GM12878 (cell line): ENCODE results near the gene HLA-B.

ENCODE experiments used
- FOXK2 ChIP-seq: fragments of 450-650 bp; IDR thresholded peaks from 2 replicates; pipeline ENCODE4 v1.6.1; 2017; ENCODE audit warnings: mild to moderate bottlenecking, moderate library complexity
- JUND ChIP-seq: IDR thresholded peaks from 2 replicates; pipeline ENCODE4 v1.6.1; 2012; ENCODE audit warnings: low read depth, mild to moderate bottlenecking, low read length, improper control_type of control experiment, moderate library complexity
- MYC ChIP-seq: IDR thresholded peaks from 2 replicates; pipeline ENCODE4 v1.6.1; 2011; ENCODE audit warnings: mild to moderate bottlenecking, low read length, moderate library complexity, inconsistent platforms; ENCODE audit not compliant: insufficient read depth, insufficient replicate concordance, insufficient read length, severe bottlenecking
- ZZZ3 ChIP-seq: IDR thresholded peaks from 2 replicates; pipeline ENCODE4 v1.6.1; 2011; ENCODE audit warnings: low read depth; ENCODE audit not compliant: control insufficient read depth, insufficient read length
- TF ChIP-seq, protein P1 (sequence below), 3 experiments: IDR thresholded peaks in 2 of 3; conservative IDR thresholded peaks in 1 of 3; 2 replicates each; pipeline ENCODE4 v1.5.1; 2011; ENCODE audit warnings: low read depth in 3 of 3, low read length in 3 of 3, mild to moderate bottlenecking in 3 of 3, control low read depth in 2 of 3, moderate library complexity in 2 of 3, inconsistent platforms in 1 of 3, mixed read lengths in 1 of 3; ENCODE audit not compliant: control insufficient read depth in 2 of 3, insufficient read depth in 1 of 3; ENCODE audit errors: extremely low read depth in 1 of 3

DNA sequence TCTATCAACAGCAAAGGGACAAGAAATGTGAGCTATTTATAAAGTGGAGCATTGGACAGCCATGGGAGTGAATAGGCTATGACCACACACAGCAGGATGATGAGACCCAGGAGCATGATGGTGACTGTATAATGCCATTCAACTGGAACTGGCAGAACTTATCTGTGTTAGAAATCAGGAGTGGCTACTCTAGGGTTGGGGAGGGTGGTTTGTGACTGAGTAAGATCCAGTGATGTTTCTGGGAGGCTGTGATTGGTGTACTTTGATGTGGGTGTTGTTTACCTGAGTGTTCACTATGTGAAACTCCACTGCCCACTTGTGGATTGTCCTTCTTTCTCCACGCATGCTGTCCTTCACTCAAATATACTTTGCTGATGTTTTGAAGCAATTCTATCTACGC, 11.5 kb upstream of the HLA-B start:
- TF ChIP-seq MYC = no peak
- no peak for TF ChIP-seq FOXK2
- no peak for TF ChIP-seq ZZZ3
- no peak for TF ChIP-seq JUND
- TF ChIP-seq, protein P1, sequence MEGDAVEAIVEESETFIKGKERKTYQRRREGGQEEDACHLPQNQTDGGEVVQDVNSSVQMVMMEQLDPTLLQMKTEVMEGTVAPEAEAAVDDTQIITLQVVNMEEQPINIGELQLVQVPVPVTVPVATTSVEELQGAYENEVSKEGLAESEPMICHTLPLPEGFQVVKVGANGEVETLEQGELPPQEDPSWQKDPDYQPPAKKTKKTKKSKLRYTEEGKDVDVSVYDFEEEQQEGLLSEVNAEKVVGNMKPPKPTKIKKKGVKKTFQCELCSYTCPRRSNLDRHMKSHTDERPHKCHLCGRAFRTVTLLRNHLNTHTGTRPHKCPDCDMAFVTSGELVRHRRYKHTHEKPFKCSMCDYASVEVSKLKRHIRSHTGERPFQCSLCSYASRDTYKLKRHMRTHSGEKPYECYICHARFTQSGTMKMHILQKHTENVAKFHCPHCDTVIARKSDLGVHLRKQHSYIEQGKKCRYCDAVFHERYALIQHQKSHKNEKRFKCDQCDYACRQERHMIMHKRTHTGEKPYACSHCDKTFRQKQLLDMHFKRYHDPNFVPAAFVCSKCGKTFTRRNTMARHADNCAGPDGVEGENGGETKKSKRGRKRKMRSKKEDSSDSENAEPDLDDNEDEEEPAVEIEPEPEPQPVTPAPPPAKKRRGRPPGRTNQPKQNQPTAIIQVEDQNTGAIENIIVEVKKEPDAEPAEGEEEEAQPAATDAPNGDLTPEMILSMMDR (IDR thresholded peaks at IDR 0.05 in 2 of 3, conservative IDR thresholded peaks at IDR 0.05 in 1 of 3; ENCODE audit: control insufficient read depth in 2 of 3, extremely low read depth in 1 of 3, insufficient read depth in 1 of 3, low read depth in 3 of 3, low read length in 3 of 3) = no peak
